Gastrocnemius medialis (tissue), 4 donors: Measurements from ENCODE around the gene FUZ. TPM values are rescaled to one million over a fixed set of nuclear protein-coding genes. Genes with fewer than 3 reads are reported as not detected.

ENCODE experiments used
- ATAC-seq, 2 donors: fragments of 150-250 bp; one replicate each; pipeline ENCODE4 v1.9.1; 2016
- DNase-seq, 2 donors: peaks; one replicate each; pipeline ENCODE4 v3.0.0-alpha.2; 2019
- H3K27ac ChIP-seq, 4 donors: fragments of 200-600 bp; sonication (generic); 1 replicate in 1 of 4; 2 replicates in 3 of 4; pipeline ENCODE4 v1.5.1; 2016 to 2018; ENCODE audit warnings: mild to moderate bottlenecking in 2 of 4, moderate library complexity in 1 of 4
- H3K27me3 ChIP-seq, 3 donors: fragments of 200-600 bp; sonication (generic) in 2 of 3; 1 replicate in 1 of 3; 2 replicates in 2 of 3; pipeline versions ENCODE4 v1.5.1 to v1.6.0; 2016 to 2019; ENCODE audit warnings: mild to moderate bottlenecking in 1 of 3, moderate library complexity in 1 of 3
- H3K36me3 ChIP-seq, 2 donors: fragments of 200-600 bp; sonication (generic) in 1 of 2; one replicate each; pipeline ENCODE4 v1.5.1; 2017 to 2018
- H3K4me1 ChIP-seq, 2 donors: fragments of 200-600 bp; sonication (generic) in 1 of 2; one replicate each; pipeline ENCODE4 v1.5.1; 2016 to 2017; ENCODE audit warnings: mild to moderate bottlenecking in 2 of 2
- H3K4me3 ChIP-seq, 4 donors: fragments of 200-600 bp; sonication (generic) in 3 of 4; 1 replicate in 1 of 4; 2 replicates in 3 of 4; pipeline ENCODE4 v1.5.1; 2016 to 2019; ENCODE audit warnings: mild to moderate bottlenecking in 2 of 4
- H3K9me3 ChIP-seq, 3 donors: fragments of 200-600 bp; sonication (generic) in 2 of 3; 1 replicate in 1 of 3; 2 replicates in 2 of 3; pipeline ENCODE4 v1.5.1; 2016 to 2019
- POLR2A ChIP-seq, 2 donors: fragments of 450-650 bp; IDR thresholded peaks; one replicate each; pipeline ENCODE4 v1.6.1; 2017; ENCODE audit warnings: antibody characterized with exemption in 2 of 2, mild to moderate bottlenecking in 2 of 2, moderate library complexity in 2 of 2
- in situ Hi-C, 4 donors: fragments of 200-750 bp; cut with MboI; loops; one replicate each; pipeline versions ENCODE4 v1.15.0 to v1.8.0; 2017; ENCODE audit warnings: low sequenced_read_pairs in 4 of 4
- intact Hi-C: fragments of 100-400 bp; cut with DNase I; formaldehyde crosslinking; loops from one replicate; pipeline ENCODE4 v1.15.1; 2023; ENCODE audit warnings: low total_unique reads
- total RNA-seq, 4 donors: library from RNA; depleted of rRNA; stranded (reverse); fragments of >200 nt; gene quantifications; one replicate each; pipeline versions ENCODE4 v1.1.0 to v1.2.3, GENCODE V29; 2016
- TF ChIP-seq, protein P1 (sequence below), 5 experiments: fragments of 450-650 bp in 3 of 5; fragments of 200-600 bp in 2 of 5; sonication (generic) in 2 of 5; IDR thresholded peaks in 4 of 5; conservative IDR thresholded peaks in 1 of 5; 1 replicate in 4 of 5; 2 replicates in 1 of 5; pipeline ENCODE4 v1.5.1; 2016 to 2019; ENCODE audit warnings: antibody characterized with exemption in 5 of 5, mild to moderate bottlenecking in 3 of 5, moderate library complexity in 3 of 5

Gene FUZ
- total RNA-seq, 4 donors from 2014 or later, result 14.2 to 35.5 (median 26.0) TPM

DNA sequence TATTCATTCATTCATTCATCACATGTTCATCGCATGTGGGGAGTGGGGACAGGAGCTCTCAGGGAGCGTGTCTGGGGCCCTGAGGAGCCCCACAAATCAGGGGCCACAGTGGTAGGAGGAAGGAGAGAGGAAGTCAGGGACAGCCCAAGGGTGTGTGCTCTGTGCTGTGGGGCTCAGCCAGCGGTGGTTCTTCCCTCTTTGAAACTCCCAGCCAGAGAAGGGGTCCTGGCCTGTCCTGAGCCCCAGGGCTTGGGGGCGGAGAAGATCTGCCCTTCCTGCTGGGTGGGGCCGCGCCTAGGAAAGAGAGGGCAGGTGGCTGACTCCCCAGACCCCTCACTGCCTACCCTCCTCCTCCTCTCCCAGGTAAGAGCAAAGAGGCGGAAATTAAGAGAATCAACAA, 31.7 kb downstream of the FUZ start:
- in situ Hi-C loops, result no loop called here
- H3K27ac ChIP-seq, result no peak overlapping the region
- no peaks in the 10 kb centered on the region for H3K9me3 ChIP-seq
- H3K27me3 ChIP-seq, result no peaks in the 10 kb centered on the region
- ATAC-seq, result no peak
- TF ChIP-seq POLR2A (IDR thresholded peaks at IDR 0.05), result no peak
- TF ChIP-seq, protein P1, sequence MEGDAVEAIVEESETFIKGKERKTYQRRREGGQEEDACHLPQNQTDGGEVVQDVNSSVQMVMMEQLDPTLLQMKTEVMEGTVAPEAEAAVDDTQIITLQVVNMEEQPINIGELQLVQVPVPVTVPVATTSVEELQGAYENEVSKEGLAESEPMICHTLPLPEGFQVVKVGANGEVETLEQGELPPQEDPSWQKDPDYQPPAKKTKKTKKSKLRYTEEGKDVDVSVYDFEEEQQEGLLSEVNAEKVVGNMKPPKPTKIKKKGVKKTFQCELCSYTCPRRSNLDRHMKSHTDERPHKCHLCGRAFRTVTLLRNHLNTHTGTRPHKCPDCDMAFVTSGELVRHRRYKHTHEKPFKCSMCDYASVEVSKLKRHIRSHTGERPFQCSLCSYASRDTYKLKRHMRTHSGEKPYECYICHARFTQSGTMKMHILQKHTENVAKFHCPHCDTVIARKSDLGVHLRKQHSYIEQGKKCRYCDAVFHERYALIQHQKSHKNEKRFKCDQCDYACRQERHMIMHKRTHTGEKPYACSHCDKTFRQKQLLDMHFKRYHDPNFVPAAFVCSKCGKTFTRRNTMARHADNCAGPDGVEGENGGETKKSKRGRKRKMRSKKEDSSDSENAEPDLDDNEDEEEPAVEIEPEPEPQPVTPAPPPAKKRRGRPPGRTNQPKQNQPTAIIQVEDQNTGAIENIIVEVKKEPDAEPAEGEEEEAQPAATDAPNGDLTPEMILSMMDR (IDR thresholded peaks at IDR 0.05 in 4 of 5, conservative IDR thresholded peaks at IDR 0.05 in 1 of 5), result no peak
- intact Hi-C loops, result no loop called here
- H3K36me3 ChIP-seq, result peaks cover 0 to 36% of the 10 kb centered on the region in 2 donors
- no peaks in the 10 kb centered on the region for H3K4me1 ChIP-seq
- no peak for DNase-seq
- no peak overlapping the region for H3K4me3 ChIP-seq

DNA sequence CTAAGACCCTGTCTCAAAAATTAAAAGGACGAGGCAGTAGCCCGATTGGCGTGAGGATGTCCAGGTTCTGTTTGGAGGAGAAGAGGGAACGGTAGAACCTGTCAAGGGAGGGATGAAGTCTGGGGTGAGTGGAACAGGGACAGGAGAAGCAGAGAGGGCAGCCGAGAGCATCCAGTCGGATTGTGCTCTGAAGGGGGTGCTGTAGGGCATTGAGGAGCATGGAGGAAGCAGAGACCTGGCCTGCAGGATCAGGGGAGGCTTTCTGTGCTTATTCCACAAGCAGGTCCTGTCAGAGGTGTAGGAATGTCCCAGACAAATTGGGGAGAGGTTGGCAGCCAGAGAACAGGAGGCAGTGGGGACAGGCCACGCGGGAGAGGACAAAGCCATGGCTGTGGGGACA, 32.2 kb downstream of the FUZ start:
- in situ Hi-C loops, result no loop called here
- intact Hi-C loops, result no loop called here
- no peaks in the 10 kb centered on the region for H3K4me1 ChIP-seq

DNA sequence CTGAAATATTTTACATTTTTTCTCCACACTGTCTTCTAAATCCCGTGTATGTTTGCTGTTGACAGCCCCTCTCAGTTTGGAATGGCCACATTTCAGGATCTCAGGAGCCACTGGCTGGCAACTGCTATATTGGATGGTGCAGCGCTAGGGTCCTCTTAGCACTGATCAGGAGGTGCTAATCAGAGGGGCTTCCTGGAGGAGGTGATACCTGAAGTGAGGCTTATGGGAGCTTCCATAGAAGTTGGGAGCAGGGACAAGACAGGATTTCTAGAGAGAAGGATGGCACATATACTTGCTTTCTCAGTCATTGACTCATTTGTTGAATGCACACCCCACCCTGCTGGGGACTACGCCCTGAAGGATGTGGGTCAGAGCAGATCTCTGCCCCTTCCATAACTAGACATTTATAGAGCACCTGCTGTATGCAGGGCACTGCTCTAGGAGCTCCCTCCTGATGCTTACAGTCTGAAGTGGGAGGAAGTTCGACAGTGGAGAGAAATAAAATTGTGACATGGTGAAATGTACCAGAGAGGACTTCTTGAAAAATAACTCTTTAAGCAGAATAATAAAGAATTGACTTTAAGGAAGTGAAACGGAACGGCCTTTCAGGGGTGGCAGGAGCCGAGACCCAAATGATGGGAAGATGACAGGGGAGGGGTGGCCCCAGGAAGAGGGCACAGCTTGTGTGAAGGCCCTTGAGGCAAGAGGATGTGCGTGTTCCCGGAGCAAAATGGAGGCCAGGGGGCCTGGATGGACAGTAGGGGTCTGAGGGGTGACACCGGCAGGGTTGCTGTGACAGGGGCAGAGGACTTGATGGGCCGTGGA, 33.1 kb downstream of the FUZ start:
- Histone ChIP-seq H3K4me3 (no peak overlapping the region), H3K27me3 (no peaks in the 10 kb centered on the region), H3K36me3 (peaks cover 0 to 27% of the 10 kb centered on the region in 2 donors), H3K9me3 (no peaks in the 10 kb centered on the region), H3K4me1 (no peaks in the 10 kb centered on the region), H3K27ac (no peak overlapping the region)
- TF ChIP-seq, protein P1 (IDR thresholded peaks at IDR 0.05 in 4 of 5, conservative IDR thresholded peaks at IDR 0.05 in 1 of 5), result no peak
- TF ChIP-seq POLR2A (IDR thresholded peaks at IDR 0.05), result no peak
- in situ Hi-C loops (no loop called here), intact Hi-C loops (no loop called here)
- no peak for DNase-seq
- ATAC-seq, result no peak

More for the DNA sequence above, 32.2 kb downstream of the FUZ start:
- Histone ChIP-seq H3K27me3 (no peaks in the 10 kb centered on the region), H3K4me3 (no peak overlapping the region), H3K27ac (no peak overlapping the region), H3K9me3 (no peaks in the 10 kb centered on the region), H3K36me3 (peaks cover 0 to 36% of the 10 kb centered on the region in 2 donors)
- TF ChIP-seq, protein P1 (IDR thresholded peaks at IDR 0.05 in 4 of 5, conservative IDR thresholded peaks at IDR 0.05 in 1 of 5), result no peak
- TF ChIP-seq POLR2A (IDR thresholded peaks at IDR 0.05), result no peak
- DNase-seq, result no peak
- no peak for ATAC-seq

DNA sequence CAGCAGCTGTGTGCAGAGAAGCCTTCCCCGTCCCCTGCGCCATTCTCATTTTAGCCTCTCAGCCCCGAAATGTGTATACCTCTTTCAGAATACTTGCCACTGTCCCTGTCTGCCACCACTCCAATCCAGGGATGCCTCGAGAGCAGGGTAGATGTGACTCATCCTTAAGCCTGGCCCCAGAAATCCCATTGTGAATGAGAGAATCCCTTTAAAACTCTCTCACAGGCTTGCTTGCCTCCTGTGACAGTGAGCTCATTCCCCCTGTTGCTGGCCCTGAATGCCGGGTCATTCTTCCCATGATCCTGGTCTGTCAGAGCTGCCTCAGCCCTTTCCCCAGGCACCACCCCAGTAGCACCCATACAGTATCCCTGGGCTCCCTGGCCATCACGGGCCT, 36.7 kb downstream of the FUZ start:
- Histone ChIP-seq H3K36me3 (no peaks in the 10 kb centered on the region), H3K27ac (no peak overlapping the region), H3K4me3 (no peak overlapping the region), H3K27me3 (no peaks in the 10 kb centered on the region), H3K4me1 (no peaks in the 10 kb centered on the region), H3K9me3 (no peaks in the 10 kb centered on the region)
- no peak for ATAC-seq
- intact Hi-C loops, result no loop called here
- in situ Hi-C loops, result no loop called here
- TF ChIP-seq POLR2A (IDR thresholded peaks at IDR 0.05), result no peak
- TF ChIP-seq, protein P1 (IDR thresholded peaks at IDR 0.05 in 4 of 5, conservative IDR thresholded peaks at IDR 0.05 in 1 of 5), result no peak
- DNase-seq, result no peak
